Measurements from ENCODE around the gene STAC3.

STAC3 gene

GRCh38 chr12:57263096-57263495 lies 12.1 kb upstream of the STAC3 start:
- no peak for TF ChIP-seq CTCF (IDR thresholded peaks at IDR 0.05; ENCODE audit: low read depth, low read length)
- H3K4me3 ChIP-seq (replicated peaks in 1 of 2; ENCODE audit: low read depth in 2 of 2, low read length in 2 of 2), result no peak overlapping the region
- DNase-seq (ENCODE audit: low read depth in 2 of 2), result no peak

- H3K4me3 ChIP-seq (replicated peaks in 1 of 2; ENCODE audit: low read depth in 2 of 2, low read length in 2 of 2), result no peak overlapping the region
- TF ChIP-seq CTCF (IDR thresholded peaks at IDR 0.05; ENCODE audit: low read depth, low read length), result no peak
- no peak for DNase-seq (ENCODE audit: low read depth in 2 of 2)
Measured at GRCh38 chr12:57262126-57262822, 11.3 kb upstream of the STAC3 start.

- no peak overlapping the region for H3K4me3 ChIP-seq (replicated peaks in 1 of 2; ENCODE audit: low read depth in 2 of 2, low read length in 2 of 2)
- DNase-seq (ENCODE audit: low read depth in 2 of 2), result no peak
- no peak for TF ChIP-seq CTCF (IDR thresholded peaks at IDR 0.05; ENCODE audit: low read depth, low read length)
Measured at GRCh38 chr12:57261428-57261865, 10.5 kb upstream of the STAC3 start.

DNA sequence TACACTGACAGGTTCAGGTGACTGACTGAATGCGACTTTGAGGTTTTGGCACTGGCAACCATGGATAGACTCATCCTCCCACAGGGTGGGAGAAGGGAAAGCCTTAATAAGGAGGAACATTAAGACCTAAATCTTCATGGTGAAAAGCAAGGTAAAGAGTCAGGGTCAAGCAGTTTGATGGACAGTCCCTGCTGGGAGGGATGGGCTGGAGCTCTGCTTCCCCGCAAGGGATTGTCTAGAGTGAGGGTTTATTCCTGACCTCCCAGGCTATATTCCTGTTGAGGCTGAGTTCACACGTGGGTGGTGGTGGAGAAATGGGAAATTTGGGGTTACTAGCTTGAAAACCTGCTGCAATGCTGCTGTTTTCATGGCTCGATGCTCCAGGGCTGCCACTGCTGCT lies 9.4 kb upstream of the STAC3 start:
- TF ChIP-seq CTCF (IDR thresholded peaks at IDR 0.05; ENCODE audit: low read depth, low read length), result no peak
- no peak for DNase-seq (ENCODE audit: low read depth in 2 of 2)
- H3K4me3 ChIP-seq (replicated peaks in 1 of 2; ENCODE audit: low read depth in 2 of 2, low read length in 2 of 2), result no peak overlapping the region

DNA sequence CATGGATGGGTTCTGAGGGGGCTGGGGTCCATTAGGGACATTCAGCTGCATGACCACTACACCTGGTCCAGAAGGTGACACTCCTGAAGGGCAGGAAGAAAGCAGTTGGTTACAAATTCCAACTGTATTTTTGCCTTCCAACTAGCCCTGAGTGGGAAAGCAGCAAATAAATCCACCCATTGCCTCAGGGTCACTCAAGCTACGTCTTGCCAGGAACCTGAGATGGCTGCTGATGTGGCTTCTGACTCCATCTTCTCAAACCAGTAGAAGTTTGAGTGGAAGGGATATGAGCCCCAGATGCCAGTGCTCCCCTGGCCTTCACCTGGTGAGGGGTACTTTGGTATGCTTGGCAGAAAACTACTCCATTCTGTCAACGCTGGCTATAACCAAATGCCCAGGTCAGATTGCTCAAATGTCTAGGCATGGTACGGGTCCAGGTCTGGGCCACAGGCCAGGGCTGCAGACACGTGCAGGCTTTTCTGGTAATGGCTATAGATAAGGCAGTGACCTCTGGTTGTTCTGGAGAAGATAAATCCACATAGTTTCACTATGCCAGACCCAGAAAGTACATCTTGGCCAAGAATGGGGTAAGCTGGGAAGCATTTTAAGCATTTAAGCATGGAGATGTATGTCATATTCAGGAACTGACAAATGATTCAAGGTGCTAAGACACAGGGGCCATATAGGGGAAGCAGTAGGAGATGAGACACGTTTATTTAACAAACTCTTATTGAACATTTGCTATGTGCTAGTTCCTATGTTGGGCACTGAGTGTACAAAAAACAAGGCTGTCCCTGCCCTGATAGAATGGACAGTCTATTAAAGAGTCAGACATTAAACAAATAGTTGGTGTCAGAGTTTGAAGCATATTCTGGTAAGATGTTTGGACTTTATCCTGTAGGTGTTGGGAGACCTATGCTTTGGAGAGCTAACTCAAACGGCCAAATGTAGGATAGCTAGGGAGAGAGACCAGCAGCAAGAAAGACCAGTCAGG lies 8.3 kb upstream of the STAC3 start:
- TF ChIP-seq CTCF (IDR thresholded peaks at IDR 0.05; ENCODE audit: low read depth, low read length), result no peak
- peak in 1 of 2 donors; percentile 90 for DNase-seq (ENCODE audit: low read depth in 2 of 2)
- no peak overlapping the region for H3K4me3 ChIP-seq (replicated peaks in 1 of 2; ENCODE audit: low read depth in 2 of 2, low read length in 2 of 2)

- H3K4me3 ChIP-seq (replicated peaks in 1 of 2; ENCODE audit: low read depth in 2 of 2, low read length in 2 of 2), result no peak overlapping the region
- no peak for TF ChIP-seq CTCF (IDR thresholded peaks at IDR 0.05; ENCODE audit: low read depth, low read length)
- DNase-seq (ENCODE audit: low read depth in 2 of 2), result no peak
Measured at GRCh38 chr12:57255916-57256315, 4.9 kb upstream of the STAC3 start.

Measured in cardiac fibroblast (primary cell).